CD4-positive, alpha-beta T cell treated with Interleukin-15 for 4 hours (primary cell): Measurements from ENCODE around the gene IFNB1.

ENCODE experiments used
- DNase-seq: peaks from one replicate; pipeline ENCODE4 v3.0.0-alpha.2; 2020; ENCODE audit warnings: low spot score

The IFNB1 gene

DNA sequence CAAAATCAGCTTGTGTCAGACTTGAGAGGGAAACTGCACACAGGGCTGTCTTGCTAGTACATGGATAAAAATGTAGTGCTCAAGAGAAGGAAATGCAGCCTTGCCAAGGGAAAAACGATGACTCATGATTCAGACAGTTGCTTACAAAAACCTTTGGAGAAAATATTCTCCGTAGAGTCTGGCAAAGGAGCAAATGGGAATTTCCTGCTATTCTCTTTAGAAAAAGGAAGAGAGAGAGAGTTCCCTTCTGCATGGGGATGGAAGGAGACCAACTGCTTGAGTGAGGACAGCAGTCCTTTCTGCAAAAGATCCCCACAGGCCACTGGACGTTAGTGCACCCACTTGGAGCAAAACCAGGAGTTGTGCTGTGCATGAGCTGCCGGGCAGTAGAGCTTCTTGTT is 7.6 kb downstream of the IFNB1 start:
- no peak for DNase-seq

DNA sequence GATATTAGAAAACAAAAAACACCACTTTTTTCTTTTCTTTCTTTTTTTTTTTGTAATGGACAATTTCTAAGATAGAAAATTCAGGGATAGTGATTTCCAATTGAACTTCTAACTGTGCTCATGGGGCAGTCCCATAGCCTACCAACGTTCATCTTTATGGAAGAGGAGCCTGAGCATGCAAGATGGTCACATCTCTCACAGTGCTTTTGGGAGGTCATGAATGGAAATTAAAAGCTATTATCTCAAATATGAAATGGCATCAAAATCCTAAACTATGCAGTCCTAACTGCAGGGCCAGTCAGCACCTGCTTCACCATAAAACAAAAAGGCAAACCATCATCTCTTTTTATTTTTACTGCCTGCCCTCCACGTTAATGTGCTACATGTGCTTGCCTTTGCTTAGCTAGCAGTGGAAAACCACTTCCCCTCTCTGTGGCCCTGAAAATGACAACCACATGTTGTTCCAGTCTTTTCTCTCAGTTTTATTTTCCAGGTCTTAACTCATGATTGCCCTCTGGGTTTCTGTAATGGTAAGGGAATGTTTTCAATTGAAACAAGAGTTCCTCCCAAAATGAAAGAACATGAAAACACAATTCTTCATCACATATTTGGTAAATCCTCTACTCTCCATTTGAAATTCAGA is 16.7 kb downstream of the IFNB1 start:
- DNase-seq = peak; percentile 8

DNA sequence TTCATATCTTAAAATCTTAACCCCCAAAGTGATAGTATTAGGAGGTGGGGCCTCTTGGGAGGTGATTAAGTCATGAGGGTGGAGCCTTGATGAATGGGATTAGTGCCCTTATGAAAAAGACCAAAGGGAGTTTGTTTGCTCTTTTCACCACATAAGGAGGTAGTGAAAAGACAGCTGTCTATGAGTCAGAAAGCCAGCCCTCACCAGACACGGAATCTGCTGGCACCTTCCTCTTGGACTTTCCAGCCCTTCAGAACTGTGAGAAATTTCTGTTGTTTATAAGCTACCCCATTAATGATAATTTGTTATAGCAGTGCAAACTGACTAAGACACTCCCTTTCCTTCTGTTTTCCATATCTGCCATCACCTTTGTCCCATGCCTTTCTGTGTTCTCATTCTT is 20.8 kb downstream of the IFNB1 start:
- no peak for DNase-seq

DNA sequence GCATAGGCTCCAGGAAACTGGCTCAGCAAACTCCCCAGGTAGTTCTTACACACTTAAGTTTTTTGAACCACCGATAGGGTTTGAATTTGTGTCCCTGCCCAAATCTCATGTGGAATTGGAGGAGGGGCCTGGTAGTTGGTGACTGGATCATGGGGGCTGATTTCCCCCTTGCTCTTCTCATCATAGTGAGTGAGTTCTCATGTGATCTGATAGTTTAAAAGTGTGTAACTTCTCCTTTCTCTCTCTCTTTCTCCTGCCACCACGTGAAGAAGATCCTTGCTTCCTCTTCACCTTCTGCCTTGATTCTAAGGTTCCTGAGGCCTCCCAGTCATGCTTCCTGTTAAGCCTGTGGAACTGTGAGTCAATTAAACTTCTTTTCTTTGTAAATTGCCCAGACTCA is 23.9 kb downstream of the IFNB1 start:
- no peak for DNase-seq

GRCh38 chr9:21047281-21047691 is 30.5 kb downstream of the IFNB1 start:
- no peak for DNase-seq

DNA sequence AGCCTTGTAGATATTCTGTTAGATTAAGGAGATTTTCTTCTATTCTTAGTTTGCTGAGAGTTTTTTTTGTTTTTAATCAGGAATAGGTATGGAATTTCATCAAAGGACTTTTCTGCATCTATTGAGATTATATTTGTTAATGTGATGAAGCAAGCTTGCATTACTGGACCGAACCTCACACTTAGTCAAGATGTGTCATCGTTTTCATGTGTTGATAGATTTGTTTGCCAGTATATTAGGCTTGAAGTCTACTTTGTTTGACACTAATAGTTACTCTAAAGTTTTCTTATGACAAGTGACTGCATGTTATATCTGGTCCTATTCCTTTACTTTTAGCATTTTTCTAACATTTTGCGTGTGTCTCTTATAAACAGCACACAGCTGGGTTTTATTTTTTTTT is 33.9 kb downstream of the IFNB1 start:
- DNase-seq = no peak

DNA sequence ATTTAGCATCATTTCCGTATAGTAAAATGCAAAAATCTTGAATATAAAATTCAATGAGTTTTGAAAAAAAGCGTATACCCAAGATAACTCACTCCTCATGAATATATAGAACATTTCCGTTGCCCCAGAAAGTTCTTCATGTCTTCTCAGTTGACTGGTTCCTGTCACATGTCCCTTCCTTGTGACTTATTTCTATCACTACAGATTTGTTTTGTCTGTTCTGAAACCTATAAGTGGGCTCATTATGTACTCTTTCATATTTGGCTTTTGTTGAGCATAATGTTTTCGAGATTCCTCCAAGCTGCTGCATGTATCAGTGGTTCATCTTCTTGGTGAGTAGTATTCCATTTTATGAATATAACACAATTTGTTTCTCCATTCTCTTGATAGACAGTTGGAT is 35.3 kb downstream of the IFNB1 start:
- DNase-seq = no peak

GRCh38 chr9:21039302-21039701 is 38.4 kb downstream of the IFNB1 start:
- DNase-seq = no peak

DNA sequence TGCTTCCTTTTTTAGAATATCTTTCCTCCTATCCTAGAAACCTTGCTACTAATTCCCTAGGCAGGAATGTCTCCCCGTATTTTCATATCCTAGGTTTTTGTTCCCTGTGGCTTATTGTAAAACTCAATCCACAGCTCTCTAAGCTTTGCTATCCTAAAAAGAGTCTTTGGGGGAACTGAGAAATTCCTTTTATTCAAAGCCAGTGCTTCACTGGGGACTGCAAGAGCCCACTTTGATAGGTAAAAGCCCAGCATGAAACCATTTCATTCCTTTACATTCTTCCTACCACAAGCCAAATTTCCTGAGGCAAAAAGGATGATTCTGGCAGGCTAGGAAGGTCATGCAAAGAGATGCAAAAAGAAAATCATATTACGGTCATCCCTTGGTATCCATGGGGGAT is 40.5 kb downstream of the IFNB1 start:
- DNase-seq = no peak

- DNase-seq = no peak
Measured at GRCh38 chr9:21031808-21032183, 45.9 kb downstream of the IFNB1 start.

DNA sequence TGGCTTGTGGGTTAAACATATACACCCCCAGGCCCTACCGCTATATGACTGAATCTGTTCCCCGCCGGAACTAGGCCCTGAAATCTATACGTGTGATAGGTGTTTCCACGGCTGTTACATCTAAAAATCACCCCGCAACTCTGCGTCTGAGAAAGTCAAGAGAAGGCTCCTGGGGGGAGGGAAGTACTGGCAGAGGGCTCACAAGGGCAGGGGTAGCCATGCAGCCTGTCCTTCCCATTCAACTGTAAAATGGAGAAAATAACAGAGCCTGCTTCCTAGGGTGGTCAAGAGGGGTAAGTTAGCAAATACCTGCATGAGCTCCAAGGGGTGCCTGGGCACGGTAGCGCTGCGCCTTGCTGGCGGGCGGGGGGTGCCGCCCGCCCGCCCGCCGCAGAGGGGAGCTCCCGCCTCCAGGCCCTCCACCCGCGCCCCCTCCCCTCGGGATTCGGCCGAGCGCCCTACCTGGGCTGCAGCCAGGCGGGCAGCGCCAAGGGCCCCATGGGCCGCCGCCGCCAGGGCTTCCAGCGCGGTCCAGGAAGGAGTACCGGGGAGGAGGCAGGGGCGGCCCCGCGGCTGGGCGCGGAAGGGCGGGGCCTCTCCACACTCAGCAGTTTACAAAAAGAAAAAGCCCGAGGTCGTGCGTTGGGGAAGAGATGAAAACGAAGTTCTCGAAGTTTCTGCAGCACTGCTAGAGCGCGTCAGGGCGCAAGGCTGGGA is 46.5 kb downstream of the IFNB1 start, which contains the start of gene HACD4:
TSS of gene HACD4 (minus strand) at position 550 of the 717 bp plus-strand sequence. CDS start at position 500, 50 bp downstream.
- DNase-seq = peak; percentile 62

DNA sequence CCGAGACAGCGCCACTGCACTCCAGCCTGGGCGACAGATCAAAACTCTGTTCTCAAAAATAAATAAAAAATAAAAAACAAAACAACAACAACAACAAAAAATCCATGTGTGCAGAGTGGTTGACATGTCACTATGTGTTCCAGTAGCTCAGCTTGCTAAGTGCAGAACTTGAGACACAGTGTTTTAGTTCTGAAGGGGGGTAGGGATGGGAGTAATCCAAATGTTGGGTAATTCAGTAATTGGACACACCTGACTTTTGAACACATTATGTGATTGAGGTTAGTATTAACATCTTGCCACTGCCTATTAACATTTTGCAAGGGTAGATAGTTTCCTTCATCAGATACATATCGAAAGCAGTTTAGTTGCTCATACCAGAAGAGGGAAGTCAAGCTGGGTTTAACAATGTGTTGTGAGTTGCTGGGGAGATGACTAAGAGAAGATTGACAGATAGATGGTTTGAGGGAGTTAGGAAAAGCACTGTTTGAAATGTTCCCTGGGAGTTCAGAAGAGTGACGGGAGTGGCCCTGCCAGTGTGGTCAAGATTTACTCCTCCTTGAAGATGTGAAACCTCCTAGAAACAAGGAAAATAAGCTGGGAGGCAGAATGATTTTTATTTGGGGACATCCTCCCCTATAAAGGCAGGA is 47.2 kb downstream of the IFNB1 start:
- DNase-seq = peak; percentile 52

DNA sequence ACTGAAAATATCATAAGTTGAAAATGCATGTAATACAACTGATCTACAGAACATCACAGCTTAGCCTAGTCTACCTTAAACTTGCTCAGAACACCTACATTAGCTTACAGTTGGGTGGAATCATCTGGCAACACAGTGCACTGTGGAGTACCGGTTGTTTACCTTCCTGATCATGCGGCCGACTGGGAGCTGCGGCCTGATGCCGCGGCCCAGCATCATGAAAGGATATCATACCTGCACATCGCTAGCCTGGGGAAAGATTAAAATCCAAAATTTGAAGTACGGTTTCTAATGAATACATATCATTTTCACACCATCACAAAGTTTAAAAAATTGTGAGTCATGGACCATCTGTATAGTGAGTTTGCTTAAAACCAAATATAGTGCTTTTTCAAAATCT is 48.1 kb downstream of the IFNB1 start:
- no peak for DNase-seq

GRCh38 chr9:21028466-21028865 is 49.3 kb downstream of the IFNB1 start:
- peak; percentile 21 for DNase-seq

DNA sequence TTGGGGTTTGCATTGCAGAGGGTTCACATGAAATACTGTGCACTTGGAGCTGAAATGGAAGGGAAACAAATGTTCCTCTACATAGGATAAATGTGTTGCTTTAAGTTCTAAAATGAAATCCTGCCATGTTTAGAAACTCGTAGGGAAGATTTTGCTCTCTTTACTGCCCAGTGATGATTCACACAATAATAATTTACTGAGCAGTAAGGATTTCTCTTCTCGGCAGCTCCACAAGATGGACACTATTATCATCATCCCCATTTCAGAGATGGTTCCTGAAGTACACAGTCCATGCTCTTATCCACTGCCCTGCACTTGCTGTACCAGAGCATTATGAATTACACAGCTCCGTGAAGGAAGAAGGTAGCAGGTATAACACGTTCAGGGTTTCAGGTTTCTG is 50.4 kb downstream of the IFNB1 start:
- no peak for DNase-seq
